ENCODE data around the gene RAPSN.

DNA sequence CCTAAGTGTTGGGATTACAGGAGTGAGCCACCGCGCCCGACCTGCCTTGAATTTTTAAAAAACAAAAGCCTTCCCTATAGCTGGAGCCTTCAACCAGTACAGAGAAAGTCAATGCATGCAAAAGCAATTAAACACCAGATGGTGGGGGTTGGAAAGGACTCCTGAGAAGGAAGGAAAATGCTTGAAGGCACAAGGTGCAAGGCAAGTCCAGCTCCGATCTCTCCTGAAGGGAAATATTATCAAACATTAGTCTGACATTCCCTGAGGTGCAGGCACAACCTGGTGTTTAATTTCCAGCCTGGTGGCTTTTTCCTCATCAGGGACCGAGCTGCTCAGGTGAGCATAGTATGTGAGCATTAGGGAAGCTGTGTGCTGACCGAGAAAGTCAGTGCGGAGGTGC, 12.9 kb upstream of the RAPSN start:
- TF ChIP-seq POLR2A (IDR thresholded peaks at IDR 0.05; ENCODE audit: low read length) (no peak), GATA1 (IDR thresholded peaks at IDR 0.05; ENCODE audit: low read depth, low read length) (no peak)
